ENCODE results near the gene PPP1R14D.

GRCh38 chr15:40843261-40843884, 14.9 kb upstream of the PPP1R14D start:
- no peak for TF ChIP-seq POLR2AphosphoS5 (IDR thresholded peaks at IDR 0.05; ENCODE audit: low read depth, low read length)
- no peak for TF ChIP-seq POLR2A (IDR thresholded peaks at IDR 0.05; ENCODE audit: low read depth, low read length)
- TF ChIP-seq TAF1 (IDR thresholded peaks at IDR 0.05; ENCODE audit: borderline replicate concordance, low read depth, low read length): no peak

Data from GM12892 (cell line).